ENCODE measurements around the gene POR.

GRCh38 chr7:75977743-75978142 lies 62.8 kb downstream of the POR start:
- TF ChIP-seq CTCF (IDR thresholded peaks at IDR 0.05; ENCODE audit: control extremely low read depth in 1 of 3, insufficient read depth in 1 of 3, low read depth in 1 of 3, low read length in 3 of 3) (no peak), SIX5 (IDR thresholded peaks at IDR 0.05; ENCODE audit: low read depth, low read length) (no peak), TAF1 (IDR thresholded peaks at IDR 0.05; ENCODE audit: low read depth, low read length) (no peak), GABPA (IDR thresholded peaks at IDR 0.05; ENCODE audit: borderline replicate concordance, insufficient read depth, low read length) (no peak), EZH2 (IDR thresholded peaks at IDR 0.05; ENCODE audit: low read depth, low read length, severe bottlenecking) (no peak), TBP (IDR thresholded peaks at IDR 0.05; ENCODE audit: low read depth, low read length) (no peak), TCF12 (IDR thresholded peaks at IDR 0.05; ENCODE audit: low read depth, low read length) (no peak), CREB1 (IDR thresholded peaks at IDR 0.05) (no peak), JUN (IDR thresholded peaks at IDR 0.05; ENCODE audit: low read depth, low read length) (no peak)
- TF ChIP-seq, protein P1, sequence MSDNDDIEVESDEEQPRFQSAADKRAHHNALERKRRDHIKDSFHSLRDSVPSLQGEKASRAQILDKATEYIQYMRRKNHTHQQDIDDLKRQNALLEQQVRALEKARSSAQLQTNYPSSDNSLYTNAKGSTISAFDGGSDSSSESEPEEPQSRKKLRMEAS (IDR thresholded peaks at IDR 0.05) = no peak
